NCI-H526 (cell line): ENCODE measurements around the gene MAP3K10.

Experiments
- DNase-seq, 2 experiments: peaks; one replicate each; lab custom pipeline; 2025; lab: John Stamatoyannopoulos, UW

MAP3K10 gene

DNA sequence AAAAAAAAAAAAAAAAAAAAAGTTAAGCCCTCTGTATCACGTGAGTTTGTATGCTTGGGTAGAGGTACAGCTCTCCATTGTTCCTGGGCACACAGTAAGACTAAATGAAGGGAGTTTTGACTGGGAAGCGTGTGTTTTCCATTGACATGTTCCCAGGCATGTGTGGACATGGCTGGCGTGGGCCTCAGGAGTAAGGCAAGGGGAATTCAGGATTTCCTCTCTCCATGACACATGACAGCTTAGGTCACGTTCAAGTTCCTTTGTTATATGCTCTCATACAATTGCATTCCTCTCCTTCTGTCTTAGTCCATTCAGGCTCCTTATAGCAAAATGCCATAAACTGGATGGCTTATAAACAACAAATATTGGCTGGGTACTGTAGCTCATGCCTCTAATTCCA is 17.1 kb upstream of the MAP3K10 start:
- DNase-seq = no peak

DNA sequence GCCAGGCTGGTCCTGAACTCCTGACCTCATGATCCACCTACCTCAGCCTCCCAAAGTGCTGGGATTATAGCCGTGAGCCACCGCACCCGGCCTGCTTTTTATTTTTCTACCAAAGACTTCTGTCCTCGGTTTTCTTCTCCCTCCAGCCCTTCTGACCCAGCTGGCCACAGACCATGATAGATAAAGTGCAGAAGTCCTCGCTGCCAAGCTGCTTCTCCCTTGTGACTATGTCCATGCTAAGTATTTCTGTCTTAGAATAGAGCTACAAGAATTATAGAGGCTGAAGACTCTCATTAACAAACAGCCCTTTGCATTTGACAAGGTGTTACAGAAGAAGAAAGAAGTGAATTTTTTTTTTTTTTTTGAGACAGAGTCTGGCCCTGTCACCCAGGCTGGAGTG is 15.4 kb upstream of the MAP3K10 start:
- DNase-seq = no peak

DNA sequence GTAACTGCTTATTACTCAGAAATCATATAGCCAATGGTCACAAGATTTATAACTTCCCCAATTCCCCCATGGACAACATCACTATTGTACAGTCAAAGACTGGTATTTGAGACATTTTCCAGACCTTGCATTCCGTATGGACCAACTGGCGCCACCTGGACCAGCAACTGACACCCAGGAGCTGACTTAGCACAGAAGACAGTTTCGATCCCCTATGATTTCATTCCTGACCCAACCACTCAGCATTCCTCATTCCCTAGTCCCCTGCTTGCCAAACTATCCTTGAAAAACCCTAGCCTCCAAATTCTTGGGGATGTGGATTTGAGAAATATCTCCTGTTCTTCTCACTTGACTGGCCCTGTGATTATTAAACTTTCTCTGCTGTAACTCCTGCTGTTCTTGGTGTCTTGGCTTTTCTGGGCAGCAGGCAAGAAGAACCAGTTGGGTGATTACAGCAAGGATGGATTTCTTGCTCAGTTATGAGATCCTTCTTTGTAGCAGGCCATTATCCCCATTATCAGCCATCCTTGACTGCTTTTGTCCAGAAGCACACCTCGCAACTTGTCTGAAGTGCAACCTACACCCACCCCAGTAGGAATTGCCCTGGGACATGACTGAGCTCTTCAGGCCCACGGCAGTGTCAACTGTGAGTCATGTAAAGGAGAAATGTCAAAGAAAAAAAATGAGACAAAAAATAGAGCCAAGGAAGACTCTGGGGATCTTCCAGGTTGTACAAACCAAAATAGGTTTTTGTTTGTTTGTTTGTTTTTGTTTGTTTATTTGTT is 13.7 kb upstream of the MAP3K10 start:
- DNase-seq = no peak

DNA sequence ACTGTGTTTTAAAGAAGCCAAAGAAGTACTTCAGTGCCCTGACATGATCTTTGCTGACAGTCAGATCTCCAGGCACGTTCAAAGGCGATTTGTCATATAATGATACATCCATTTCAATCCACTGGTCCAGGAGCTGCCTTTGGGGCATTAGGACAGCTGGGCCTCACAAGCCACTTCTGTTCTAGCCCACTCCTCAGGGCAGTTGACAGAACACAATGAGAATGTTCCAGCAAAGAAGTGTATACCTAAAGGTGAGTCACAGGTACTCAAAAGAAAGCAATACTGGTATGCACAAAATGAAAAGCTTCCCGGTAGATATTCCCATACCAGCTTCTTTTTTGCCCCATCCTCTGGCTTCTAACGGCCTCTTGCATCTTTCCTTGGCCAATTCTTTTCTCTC is 12.5 kb upstream of the MAP3K10 start:
- no peak for DNase-seq

DNA sequence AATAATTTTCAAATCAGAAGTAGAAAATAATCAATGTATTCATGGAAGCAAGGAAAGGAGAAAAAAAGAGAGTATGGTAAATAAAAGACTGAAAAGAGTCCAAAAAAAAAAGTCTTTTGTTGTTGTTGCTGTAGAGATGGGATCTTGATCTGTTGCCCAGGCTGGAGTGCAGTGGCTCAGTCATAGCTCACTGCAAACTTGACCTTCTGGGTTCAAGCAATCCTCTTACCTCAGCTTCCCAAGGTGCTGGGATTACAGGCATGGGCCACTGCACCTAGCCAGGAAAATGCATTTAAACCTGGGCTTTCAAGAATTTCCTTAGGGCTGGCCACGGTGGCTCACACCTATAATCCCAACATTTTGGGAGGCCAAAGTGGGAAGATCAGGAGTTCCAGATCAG is 7.0 kb upstream of the MAP3K10 start:
- no peak for DNase-seq

DNA sequence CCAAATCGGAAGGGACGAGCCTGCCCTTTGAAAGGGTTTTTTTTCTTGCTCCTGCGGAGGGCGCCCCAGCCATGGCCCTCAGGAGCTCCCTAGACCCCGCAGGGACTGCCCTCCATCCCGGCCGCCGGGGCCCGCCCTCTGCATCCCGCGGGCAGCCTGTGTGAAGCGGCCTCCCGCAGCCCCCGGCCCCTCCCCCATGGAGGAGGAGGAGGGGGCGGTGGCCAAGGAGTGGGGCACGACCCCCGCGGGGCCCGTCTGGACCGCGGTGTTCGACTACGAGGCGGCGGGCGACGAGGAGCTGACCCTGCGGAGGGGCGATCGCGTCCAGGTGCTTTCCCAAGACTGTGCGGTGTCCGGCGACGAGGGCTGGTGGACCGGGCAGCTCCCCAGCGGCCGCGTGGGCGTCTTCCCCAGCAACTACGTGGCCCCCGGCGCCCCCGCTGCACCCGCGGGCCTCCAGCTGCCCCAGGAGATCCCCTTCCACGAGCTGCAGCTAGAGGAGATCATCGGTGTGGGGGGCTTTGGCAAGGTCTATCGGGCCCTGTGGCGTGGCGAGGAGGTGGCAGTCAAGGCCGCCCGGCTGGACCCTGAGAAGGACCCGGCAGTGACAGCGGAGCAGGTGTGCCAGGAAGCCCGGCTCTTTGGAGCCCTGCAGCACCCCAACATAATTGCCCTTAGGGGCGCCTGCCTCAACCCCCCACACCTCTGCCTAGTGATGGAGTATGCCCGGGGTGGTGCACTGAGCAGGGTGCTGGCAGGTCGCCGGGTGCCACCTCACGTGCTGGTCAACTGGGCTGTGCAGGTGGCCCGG is 815 bp downstream of the MAP3K10 start:
- peak; percentile 33 to 47 for DNase-seq

DNA sequence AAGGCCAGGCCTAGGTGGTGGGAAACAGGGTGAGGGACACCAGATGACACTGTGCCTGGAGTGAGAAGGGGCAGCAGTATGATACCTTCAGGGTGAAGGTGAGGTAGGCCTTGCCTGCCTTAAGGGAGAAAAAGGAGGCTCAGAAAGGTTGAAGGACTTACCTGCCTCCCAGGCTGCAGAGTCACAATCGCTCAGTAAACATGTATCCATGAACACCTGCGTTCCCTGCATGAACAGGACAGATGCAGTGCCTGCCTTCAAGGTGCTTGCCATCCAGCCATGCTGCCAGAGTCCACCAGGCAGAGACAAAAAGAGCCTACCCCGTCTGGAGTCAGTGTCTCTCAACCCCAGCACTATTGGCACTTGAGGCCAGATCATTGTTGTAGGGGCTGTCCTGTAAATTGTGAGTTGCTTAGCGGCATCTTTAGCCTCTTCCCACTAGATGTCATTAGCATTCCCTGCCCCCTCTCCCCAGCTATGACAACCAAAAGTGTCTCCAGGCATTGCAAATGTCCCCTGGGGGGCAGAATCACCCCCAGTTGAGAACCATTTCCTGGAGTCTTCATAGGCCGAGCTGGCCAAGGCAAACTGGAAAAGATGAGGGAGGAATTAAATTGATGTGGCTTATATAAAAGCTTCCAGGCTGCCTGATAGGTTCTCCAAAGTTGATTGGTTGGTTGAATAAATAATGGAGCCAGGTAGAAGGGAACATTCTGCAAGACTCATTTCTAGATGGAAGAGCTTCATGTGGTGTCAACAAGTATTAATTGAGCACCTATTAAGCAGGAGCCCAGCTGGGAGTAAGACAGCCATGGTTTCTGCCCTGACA is 1.7 kb downstream of the MAP3K10 start:
- no peak for DNase-seq

DNA sequence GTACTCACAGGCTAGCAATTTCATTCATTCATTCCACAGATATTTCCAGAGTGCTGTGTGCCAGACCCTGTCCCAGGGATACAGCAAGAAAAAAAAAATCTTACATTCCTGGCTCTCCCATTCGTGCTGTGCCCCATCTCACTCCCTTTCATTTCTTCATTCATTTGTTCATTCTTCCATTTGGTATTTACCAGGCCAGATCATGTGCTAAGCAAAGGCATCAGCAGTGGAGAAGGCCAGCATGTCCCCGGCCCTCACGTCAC is 2.3 kb downstream of the MAP3K10 start:
- no peak for DNase-seq

DNA sequence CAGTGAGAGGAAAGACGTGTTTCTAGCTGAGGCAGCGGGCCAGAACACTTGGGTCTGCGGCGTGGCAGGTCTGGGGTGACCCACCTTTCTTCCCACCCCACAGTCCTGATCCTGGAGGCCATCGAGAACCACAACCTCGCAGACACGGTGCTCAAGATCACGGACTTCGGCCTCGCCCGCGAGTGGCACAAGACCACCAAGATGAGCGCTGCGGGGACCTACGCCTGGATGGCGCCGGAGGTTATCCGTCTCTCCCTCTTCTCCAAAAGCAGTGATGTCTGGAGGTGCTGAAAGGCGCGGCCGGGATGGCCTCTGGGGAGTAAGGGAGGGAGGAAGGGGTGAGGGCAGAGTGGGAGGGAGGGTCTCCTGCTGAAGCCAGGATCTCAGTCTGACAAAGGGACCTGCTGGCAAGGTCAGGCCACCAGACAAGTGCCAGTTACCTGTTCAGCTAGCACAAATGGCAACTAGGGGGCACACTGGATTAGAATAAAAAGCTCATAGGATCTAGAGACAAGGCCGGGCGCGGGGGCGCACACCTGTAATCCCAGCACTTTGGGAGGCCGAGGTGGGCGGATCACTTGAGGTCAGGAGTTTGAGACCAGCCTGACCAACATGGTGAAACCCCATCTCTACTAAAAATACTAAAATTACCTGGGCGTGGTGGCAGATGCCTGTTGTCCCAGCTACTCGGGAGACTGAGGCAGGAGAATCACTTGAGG is 7.2 kb downstream of the MAP3K10 start:
- no peak for DNase-seq

DNA sequence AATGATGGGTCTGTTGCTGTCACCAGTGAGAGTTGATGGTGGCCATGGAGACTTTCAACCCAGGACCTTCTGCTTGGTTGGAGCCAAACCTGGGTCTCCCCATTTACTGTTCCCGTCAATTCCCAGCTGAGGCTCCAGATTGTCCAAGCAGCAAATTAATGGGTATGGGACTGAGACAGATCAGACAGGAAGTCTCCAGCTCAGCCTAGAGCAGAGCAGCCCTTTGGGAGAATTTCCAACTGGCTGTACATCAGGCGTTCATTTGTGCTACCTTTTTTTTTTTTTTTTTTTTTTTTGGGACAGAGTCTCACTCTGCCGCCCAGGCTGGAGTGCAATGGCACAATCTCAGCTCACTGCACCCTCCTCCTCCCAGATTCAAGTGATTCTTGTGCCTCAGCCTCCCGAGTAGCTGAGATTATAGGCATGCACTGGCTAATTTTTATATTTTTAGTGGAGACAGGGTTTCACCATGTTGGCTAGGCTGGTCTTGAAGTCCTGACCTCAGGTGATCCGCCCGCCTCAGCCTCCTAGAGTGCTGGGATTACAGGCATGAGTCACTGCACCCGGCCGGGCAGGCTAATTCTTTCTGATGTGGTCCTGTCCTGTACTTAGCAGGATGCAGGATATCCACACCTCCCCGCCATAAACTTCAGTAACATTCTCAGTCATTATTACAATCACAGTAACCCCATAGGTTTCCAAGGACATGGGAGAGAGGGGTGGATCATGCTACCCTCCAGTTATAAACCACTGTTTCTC is 9.3 kb downstream of the MAP3K10 start:
- no peak for DNase-seq

DNA sequence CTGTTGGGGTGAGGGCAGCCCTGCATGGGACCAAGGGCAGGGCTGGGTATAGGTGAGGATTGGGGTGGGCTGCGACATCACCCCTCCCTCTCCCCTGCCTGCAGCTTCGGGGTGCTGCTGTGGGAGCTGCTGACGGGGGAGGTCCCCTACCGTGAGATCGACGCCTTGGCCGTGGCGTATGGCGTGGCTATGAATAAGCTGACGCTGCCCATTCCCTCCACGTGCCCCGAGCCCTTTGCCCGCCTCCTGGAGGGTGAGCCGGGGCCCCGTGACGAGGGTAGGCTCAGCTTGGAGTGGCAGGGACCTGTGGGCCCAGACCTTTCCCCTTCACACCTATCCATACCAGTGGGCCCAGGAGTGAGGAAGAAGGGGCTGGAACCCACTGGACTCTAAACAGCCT is 13.2 kb downstream of the MAP3K10 start:
- DNase-seq = no peak

DNA sequence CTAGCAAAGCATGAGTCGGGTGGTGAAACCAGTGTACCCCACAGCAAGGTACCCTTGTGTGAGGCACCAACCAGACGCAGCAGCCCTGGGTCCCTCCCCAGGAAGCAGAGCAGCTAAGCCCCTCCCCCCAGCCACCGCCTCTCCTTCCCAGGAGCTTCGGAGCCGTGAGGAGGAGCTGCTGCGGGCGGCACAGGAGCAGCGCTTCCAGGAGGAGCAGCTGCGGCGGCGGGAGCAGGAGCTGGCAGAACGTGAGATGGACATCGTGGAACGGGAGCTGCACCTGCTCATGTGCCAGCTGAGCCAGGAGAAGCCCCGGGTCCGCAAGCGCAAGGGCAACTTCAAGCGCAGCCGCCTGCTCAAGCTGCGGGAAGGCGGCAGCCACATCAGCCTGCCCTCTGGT is 14.5 kb downstream of the MAP3K10 start:
- DNase-seq = no peak

DNA sequence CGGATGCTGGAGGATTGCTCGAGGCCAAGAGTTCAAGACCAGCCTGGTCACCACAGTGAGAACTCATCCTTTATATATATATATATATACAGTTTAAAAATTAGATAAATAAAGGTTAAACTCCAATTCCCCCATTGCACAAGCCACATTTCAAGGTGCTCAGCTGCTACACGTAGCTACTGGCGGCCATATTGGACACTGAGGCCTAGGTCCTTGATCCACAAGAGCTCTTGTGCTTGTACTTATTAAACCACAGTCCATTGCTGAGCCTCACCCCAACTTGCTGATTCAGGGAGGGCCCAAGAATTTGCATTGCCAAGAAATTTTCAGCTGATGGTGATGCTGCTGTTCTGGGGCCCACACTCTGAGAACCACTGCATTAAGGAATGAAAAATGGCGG is 17.4 kb downstream of the MAP3K10 start:
- no peak for DNase-seq

DNA sequence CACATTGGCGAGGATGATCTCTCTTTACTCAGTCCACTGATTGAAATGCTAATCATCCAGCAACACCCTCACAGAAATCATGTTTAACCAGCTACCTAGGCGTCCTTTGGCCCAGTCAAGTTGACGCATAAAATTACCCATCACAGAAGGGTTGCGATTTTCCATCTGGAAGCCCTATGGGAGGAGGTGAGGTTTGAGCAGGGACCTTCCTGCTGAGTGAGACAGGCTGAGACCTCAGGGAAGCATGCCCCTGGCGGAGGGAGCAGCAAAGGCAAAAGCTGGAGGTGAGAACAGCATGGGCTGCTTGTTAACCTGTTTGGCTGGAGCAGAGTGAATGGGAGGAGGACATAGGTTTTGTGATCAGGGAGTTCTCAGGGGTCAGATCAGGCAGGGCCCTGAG is 19.7 kb downstream of the MAP3K10 start:
- DNase-seq = no peak

DNA sequence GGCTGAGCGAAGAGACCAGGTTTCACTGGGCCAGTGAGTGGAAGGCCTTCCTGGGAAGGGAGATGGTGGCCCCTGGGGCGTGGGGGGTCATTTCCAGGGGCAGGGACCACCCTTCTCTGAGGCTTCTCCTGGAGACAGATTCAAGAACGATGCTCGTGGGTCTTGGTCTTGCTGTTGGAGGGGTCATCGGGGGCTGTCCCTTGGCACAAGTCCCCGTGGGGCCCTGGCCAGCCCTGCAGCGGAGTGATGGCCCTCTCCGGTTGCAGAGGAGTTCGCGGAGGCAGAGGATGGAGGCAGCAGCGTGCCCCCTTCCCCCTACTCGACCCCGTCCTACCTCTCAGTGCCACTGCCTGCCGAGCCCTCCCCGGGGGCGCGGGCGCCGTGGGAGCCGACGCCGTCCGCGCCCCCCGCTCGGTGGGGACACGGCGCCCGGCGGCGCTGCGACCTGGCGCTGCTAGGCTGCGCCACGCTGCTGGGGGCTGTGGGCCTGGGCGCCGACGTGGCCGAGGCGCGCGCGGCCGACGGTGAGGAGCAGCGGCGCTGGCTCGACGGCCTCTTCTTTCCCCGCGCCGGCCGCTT is 22.1 kb downstream of the MAP3K10 start:
- no peak for DNase-seq

DNA sequence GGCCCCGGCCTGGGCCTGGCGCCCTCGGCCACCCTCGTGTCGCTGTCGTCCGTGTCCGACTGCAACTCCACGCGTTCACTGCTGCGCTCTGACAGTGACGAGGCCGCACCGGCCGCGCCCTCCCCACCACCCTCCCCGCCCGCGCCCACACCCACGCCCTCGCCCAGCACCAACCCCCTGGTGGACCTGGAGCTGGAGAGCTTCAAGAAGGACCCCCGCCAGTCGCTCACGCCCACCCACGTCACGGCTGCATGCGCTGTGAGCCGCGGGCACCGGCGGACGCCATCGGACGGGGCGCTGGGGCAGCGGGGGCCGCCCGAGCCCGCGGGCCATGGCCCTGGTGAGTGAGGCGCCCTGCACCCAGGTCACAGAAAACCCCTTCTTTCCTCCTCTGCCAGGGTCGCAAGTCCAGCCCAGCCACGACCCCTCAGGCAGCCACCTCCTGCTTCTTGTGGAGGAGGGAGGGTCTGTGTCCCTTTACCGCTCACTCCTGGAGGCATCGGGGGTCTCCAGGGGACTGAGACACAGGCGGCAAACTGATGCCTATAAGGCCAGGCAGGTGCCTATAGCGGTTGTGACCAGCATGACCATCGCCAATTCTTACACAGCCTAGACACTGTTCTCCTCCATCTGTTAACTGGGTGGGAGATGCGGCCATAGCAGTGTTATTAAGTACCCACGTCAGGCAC is 22.8 kb downstream of the MAP3K10 start:
- DNase-seq = no peak

DNA sequence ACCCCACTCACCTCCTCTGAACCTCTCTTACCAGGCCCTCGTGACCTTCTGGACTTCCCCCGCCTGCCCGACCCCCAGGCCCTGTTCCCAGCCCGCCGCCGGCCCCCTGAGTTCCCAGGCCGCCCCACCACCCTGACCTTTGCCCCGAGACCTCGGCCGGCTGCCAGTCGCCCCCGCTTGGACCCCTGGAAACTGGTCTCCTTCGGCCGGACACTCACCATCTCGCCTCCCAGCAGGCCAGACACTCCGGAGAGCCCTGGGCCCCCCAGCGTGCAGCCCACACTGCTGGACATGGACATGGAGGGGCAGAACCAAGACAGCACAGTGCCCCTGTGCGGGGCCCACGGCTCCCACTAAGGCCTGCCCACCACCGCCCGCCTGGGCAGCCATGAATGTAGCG is 23.7 kb downstream of the MAP3K10 start:
- no peak for DNase-seq

DNA sequence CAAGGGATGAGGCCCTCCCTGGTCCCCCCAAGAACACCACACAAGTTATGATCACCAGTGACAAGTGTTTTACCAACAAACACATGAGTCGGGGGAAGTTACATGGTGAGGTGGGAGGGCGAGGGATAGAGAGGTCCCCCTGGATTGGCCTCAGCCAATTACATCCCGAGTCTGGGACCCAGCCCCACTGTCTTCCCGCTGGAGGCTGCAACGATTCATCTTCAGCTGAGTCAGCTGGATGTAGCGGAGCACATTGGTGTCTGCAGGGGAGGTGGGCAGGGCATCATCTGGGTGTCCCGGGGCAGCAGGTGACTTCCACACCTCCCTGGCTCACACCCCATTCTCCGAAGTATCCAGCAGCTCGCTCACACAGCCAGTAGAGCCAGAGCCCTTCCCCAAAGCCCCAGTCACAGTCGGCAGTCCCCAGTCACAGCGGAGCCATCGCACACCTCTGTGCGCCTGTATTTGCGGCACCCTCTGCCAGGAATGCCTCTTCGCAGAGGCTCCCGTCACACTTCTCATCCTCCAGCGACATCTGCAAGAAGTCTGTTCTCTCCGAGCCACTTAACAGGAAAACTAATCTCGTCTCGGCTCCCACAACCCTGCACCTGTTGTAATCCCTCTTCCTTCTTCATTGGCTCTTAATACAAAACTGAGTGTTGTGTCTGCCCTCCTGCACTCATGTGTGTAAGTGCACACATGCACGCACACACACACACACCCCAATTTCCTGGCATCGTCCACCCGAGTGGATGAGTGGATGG is 25.0 kb downstream of the MAP3K10 start:
- DNase-seq = peak in 1 of 2 experiments; percentile 48

DNA sequence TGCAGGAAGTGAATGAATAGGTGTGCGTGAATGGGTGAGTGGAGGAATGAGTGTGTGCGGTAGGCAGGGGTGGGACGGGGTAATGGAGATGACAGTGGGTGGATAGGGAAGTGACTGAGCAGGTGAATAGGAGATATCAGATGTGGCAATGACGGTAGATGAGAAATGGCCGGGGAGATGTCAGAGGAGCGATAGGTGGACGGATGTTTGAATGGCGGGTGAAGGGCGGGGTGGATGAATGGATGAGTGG is 25.5 kb downstream of the MAP3K10 start:
- no peak for DNase-seq
